PC-9 (cell line): ENCODE data around the gene JAK1. TPM values are rescaled to one million over a fixed set of nuclear protein-coding genes. Genes with fewer than 3 reads are reported as not detected.
A peak's percentile ranks its signal among the peaks of the same experiment; 100 is the strongest.
"Not testable (repeated sequence)": the region's sequence is repeated elsewhere in the genome, so short reads cannot be mapped to it uniquely, and the experiment has no call there.

Source experiments
- BruUV-seq: library from RNA; stranded (reverse); fragments of 400-500 nt; replicated peaks from 2 replicates; lab custom pipeline; 2021; lab: Mats Ljungman, UMichigan
- CTCF ChIA-PET: fragments of 300-600 bp; sonication (Branson Sonifier 250); formaldehyde crosslinking; loops from one replicate; lab custom pipeline; 2022; ENCODE audit warnings: antibody characterized with exemption; lab: Charles Lee
- POLR2A ChIA-PET: fragments of 300-600 bp; sonication (Branson Sonifier 250); formaldehyde crosslinking; loops from one replicate; lab custom pipeline; 2022; ENCODE audit warnings: antibody characterized with exemption; ENCODE audit not compliant: unreplicated experiment; lab: Charles Lee
- DNase-seq, 2 experiments: peaks; one replicate each; pipeline versions ENCODE4 v3.0.0 to v3.0.0-alpha.2; 2015 to 2022; ENCODE audit warnings: mixed read lengths in 1 of 2
- H2AFZ ChIP-seq: fragments of 200-600 bp; sonication (generic); 2 replicates; pipeline ENCODE4 v1.8.1; 2017; ENCODE audit warnings: antibody characterized with exemption
- H3F3A ChIP-seq: fragments of 200-600 bp; sonication (generic); 2 replicates; pipeline ENCODE4 v1.8.1; 2017; ENCODE audit warnings: antibody characterized with exemption, mild to moderate bottlenecking, low read depth; ENCODE audit not compliant: insufficient read depth
- H3K27ac ChIP-seq: fragments of 200-600 bp; sonication (generic); 2 replicates; pipeline ENCODE4 v1.6.1; 2016; ENCODE audit warnings: mixed run types
- H3K27me3 ChIP-seq: fragments of 200-600 bp; sonication (generic); 2 replicates; pipeline ENCODE4 v1.6.1; 2016; ENCODE audit warnings: low read depth, mixed run types; ENCODE audit not compliant: insufficient read depth
- H3K36me3 ChIP-seq: fragments of 200-600 bp; sonication (generic); 2 replicates; pipeline ENCODE4 v1.6.1; 2016; ENCODE audit warnings: low read depth, mixed run types
- H3K4me1 ChIP-seq: fragments of 200-600 bp; sonication (generic); replicated peaks from 2 replicates; pipeline ENCODE4 v1.6.1; 2016; ENCODE audit warnings: mixed run types; ENCODE audit not compliant: insufficient read depth
- H3K4me2 ChIP-seq: fragments of 200-600 bp; sonication (generic); 2 replicates; pipeline ENCODE4 v1.6.1; 2017; ENCODE audit warnings: mixed run types
- H3K4me3 ChIP-seq: fragments of 200-600 bp; sonication (generic); 2 replicates; pipeline ENCODE4 v1.6.1; 2016; ENCODE audit warnings: mixed run types
- H3K79me2 ChIP-seq: fragments of 200-600 bp; sonication (generic); 2 replicates; pipeline ENCODE4 v1.6.1; 2017; ENCODE audit warnings: low read depth, mixed run types
- H3K9me2 ChIP-seq: fragments of 200-600 bp; sonication (generic); 2 replicates; pipeline ENCODE4 v1.8.1; 2017; ENCODE audit warnings: mild to moderate bottlenecking; ENCODE audit not compliant: insufficient read depth
- H3K9me3 ChIP-seq: fragments of 200-600 bp; sonication (generic); 2 replicates; pipeline ENCODE4 v1.8.1; 2016; ENCODE audit warnings: low read depth; ENCODE audit not compliant: insufficient read depth
- H4K20me1 ChIP-seq: fragments of 200-600 bp; sonication (generic); 2 replicates; pipeline ENCODE4 v1.8.1; 2017; ENCODE audit not compliant: insufficient read depth
- EZH2 ChIP-seq: fragments of 200-600 bp; sonication (generic); IDR thresholded peaks from 2 replicates; pipeline ENCODE4 v1.8.0; 2017; ENCODE audit warnings: antibody characterized with exemption, low read depth
- intact Hi-C: fragments of 100-400 bp; cut with micrococcal nuclease; formaldehyde crosslinking; loops from one replicate; pipeline ENCODE4 v1.10.0; 2022; ENCODE audit not compliant: unreplicated experiment
- total RNA-seq: library from RNA; stranded (reverse); gene quantifications from 2 replicates; pipeline ENCODE4 v1.2.3, GENCODE V29; 2021
- TF ChIP-seq, protein P1 (sequence below): fragments of 200-600 bp; sonication (generic); conservative IDR thresholded peaks from 2 replicates; pipeline ENCODE4 v1.6.1; 2017; ENCODE audit warnings: mixed run types, antibody characterized with exemption, mild to moderate bottlenecking, moderate library complexity

JAK1 gene
- total RNA-seq, 1 experiment from 2014 or later = 88.5 TPM

DNA sequence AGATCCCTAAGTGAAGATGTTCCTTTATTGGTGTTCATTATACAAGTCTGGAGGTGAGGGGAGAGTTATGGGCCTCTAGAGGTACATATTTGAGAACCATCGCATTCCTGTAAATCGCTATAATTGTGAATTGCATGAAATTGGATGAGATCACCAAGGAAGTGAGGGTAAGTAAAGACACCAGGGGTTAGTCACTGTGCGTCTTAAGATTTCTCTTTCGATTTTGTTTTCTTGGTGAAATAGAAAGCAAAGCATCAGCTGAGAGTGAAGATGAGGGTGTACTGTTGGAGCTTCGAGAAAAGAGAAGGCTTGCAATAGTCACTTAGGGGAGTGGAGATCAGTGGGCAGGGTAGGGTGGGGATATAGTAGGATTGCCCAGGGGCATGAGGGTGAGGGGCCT, 139.4 kb downstream of the JAK1 start:
- intact Hi-C loops = no loop called here
- no peak overlapping the region for H3K4me3 ChIP-seq
- CTCF ChIA-PET = no interaction called here

DNA sequence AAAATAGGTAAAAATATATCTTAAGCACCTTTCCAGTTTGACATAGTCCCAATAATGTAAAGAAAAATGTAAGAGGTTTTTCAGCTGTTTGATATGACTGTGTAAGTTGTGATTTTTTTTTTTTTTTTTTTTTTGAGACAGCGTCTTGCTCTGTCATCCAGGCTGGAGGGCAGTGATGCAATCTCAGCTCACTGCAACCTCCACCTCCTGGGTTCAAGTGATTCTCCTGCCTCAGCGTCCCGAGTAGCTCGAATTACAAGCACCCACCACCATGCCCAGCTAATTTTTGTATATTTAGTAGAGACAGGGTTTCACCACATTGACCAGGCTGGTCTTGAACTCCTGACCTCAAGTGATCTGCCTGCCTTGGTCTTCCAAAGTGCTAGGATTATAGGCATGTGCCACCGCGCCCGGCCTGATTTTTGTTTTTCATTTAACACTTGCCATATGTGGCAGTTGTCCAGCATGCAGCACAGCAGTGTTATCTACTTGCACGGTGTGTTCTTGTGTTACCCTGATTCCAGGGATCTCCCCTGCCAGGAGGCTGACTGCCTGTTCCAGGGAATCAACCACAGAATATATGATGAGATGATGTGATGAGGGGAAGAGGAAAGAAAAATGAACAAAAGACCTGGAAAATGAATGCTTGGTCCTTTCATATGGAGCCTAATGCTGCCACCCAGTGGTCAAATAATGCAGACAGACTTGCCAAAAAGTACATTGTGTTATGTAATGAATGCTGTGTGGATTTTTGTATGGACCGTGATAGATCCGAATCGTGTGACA, 142.5 kb downstream of the JAK1 start:
- BruUV-seq = no TSS peak
- Histone ChIP-seq H3K9me3 (no peaks in the 10 kb centered on the region), H3K4me2 (no peak overlapping the region)

More for the DNA sequence above, 139.4 kb downstream of the JAK1 start:
- H3K9me3 ChIP-seq = no peaks in the 10 kb centered on the region
- TF ChIP-seq, protein P1, sequence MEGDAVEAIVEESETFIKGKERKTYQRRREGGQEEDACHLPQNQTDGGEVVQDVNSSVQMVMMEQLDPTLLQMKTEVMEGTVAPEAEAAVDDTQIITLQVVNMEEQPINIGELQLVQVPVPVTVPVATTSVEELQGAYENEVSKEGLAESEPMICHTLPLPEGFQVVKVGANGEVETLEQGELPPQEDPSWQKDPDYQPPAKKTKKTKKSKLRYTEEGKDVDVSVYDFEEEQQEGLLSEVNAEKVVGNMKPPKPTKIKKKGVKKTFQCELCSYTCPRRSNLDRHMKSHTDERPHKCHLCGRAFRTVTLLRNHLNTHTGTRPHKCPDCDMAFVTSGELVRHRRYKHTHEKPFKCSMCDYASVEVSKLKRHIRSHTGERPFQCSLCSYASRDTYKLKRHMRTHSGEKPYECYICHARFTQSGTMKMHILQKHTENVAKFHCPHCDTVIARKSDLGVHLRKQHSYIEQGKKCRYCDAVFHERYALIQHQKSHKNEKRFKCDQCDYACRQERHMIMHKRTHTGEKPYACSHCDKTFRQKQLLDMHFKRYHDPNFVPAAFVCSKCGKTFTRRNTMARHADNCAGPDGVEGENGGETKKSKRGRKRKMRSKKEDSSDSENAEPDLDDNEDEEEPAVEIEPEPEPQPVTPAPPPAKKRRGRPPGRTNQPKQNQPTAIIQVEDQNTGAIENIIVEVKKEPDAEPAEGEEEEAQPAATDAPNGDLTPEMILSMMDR = no peak
- no peak for TF ChIP-seq EZH2
- no TSS peak for BruUV-seq
- no peak for DNase-seq
- H3K4me2 ChIP-seq = no peak overlapping the region
- H3K9me2 ChIP-seq = no peaks in the 10 kb centered on the region
- no peak overlapping the region for H2AFZ ChIP-seq
- H4K20me1 ChIP-seq = no peaks in the 10 kb centered on the region
- no peaks in the 10 kb centered on the region for H3K79me2 ChIP-seq
- H3K27me3 ChIP-seq = no peaks in the 10 kb centered on the region
- POLR2A ChIA-PET = no interaction called here
- no peaks in the 10 kb centered on the region for H3K4me1 ChIP-seq
- H3K27ac ChIP-seq = no peak overlapping the region
- peaks cover 3% of the 10 kb centered on the region; the same call in 1 of the 2 replicates for H3F3A ChIP-seq
- H3K36me3 ChIP-seq = no peaks in the 10 kb centered on the region

DNA sequence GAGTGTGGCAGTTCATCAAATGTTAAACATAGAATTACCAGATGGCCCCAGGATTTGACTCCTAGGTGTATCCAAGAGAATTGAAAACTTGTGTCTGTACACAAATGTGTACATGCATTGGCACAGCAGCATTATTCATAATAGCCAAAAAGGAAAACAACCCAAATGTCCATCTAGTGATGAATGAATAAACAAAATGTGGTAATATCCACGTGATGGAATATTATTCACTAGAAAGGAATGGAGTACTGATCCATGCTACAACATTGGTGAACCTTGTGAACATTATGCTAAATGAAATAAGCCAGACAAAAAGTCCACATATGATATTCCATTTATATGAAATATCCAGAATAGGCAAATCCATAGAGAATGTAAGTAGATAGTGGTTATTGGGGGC, 143.7 kb downstream of the JAK1 start:
- no peaks in the 10 kb centered on the region for H3K4me1 ChIP-seq
- intact Hi-C loops = loop anchor here (5.0 kb wide), 4 partner anchors 75 to 1205 kb away; partner anchors contain the start of gene RAVER2
- no peaks in the 10 kb centered on the region for H3K27me3 ChIP-seq
- H3F3A ChIP-seq = no peaks in the 10 kb centered on the region; the same call in 1 of the 2 replicates
- H3K9me2 ChIP-seq = no peaks in the 10 kb centered on the region
- H3K27ac ChIP-seq = no peak overlapping the region
- no peaks in the 10 kb centered on the region for H4K20me1 ChIP-seq
- no TSS peak for BruUV-seq
- no peaks in the 10 kb centered on the region for H3K79me2 ChIP-seq
- no peak overlapping the region for H3K4me2 ChIP-seq
- H2AFZ ChIP-seq = no peak overlapping the region
- no peak overlapping the region for H3K4me3 ChIP-seq
- no peak for TF ChIP-seq EZH2
- DNase-seq = no peak
- no peaks in the 10 kb centered on the region for H3K36me3 ChIP-seq
- ChIA-PET CTCF (no interaction called here), POLR2A (no interaction called here)
- no peaks in the 10 kb centered on the region for H3K9me3 ChIP-seq

More for the DNA sequence above, 142.5 kb downstream of the JAK1 start:
- H3K4me3 ChIP-seq = no peak overlapping the region
- TF ChIP-seq, protein P1 = peak; percentile 91
- TF ChIP-seq EZH2 = no peak
- H3K79me2 ChIP-seq = no peaks in the 10 kb centered on the region
- no peak overlapping the region for H2AFZ ChIP-seq
- POLR2A ChIA-PET = no interaction called here
- no peak overlapping the region for H3K27ac ChIP-seq
- H3K36me3 ChIP-seq = no peaks in the 10 kb centered on the region
- DNase-seq = peak; percentile 47 to 60
- CTCF ChIA-PET = interaction anchor here (0.6 to 1.0 kb wide), 6 partner anchors 8 to 563 kb away, joined by 3 to 10 read pairs (median 4); no protein-coding TSS in a partner anchor
- no peaks in the 10 kb centered on the region for H3K4me1 ChIP-seq
- no peaks in the 10 kb centered on the region for H3K9me2 ChIP-seq
- H4K20me1 ChIP-seq = no peaks in the 10 kb centered on the region
- H3K27me3 ChIP-seq = no peaks in the 10 kb centered on the region
- peaks cover 2% of the 10 kb centered on the region; the same call in 1 of the 2 replicates for H3F3A ChIP-seq
- intact Hi-C loops = loop anchor here (1.0 to 5.0 kb wide), 6 partner anchors 77 to 1207 kb away; partner anchors contain the start of genes CACHD1 and RAVER2

DNA sequence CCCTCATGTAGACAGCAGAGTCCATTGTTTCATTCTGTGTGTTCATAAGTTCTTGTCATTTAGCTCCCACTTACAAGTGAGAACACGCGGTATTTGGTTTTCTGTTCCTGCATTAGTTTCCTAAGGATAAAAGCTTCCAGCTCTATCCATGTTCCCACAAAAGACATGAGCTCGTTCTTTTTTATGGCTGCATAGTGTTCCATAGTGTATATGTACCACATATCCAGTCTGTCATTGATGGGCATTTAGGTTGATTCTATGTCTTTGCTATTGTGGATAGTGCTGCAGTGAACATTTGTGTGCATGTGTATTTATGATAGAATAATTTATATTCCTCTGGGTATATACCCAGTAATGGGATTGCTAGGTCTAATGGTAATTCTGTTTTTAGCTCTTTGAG, 145.8 kb downstream of the JAK1 start:
- H3K4me3 ChIP-seq, H4K20me1 ChIP-seq, H3K27me3 ChIP-seq, BruUV-seq, H3K4me2 ChIP-seq, H2AFZ ChIP-seq, H3K79me2 ChIP-seq, H3K9me2 ChIP-seq, H3F3A ChIP-seq, H3K36me3 ChIP-seq, H3K4me1 ChIP-seq, H3K9me3 ChIP-seq, POLR2A ChIA-PET, CTCF ChIA-PET, H3K27ac ChIP-seq, DNase-seq: not testable (repeated sequence)
- intact Hi-C loops = loop anchor here (5.0 kb wide), 4 partner anchors 73 to 1203 kb away; partner anchors contain the start of gene RAVER2

DNA sequence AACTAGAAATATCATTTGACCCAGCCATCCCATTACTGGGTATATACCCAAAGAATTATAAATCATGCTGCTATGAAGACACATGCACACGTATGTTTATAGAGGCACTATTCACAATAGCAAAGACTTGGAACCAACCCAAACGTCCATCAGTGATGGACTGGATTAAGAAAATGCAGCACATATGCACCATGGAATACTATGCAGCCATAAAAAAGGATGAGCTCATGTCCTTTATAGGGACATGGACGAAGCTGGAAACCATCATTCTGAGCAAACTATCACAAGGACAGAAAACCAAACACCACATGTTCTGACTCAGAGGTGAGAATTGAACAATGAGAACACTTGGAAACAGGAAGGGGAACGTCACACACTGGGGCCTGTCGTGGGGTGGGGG, 149.0 kb downstream of the JAK1 start:
- DNase-seq, BruUV-seq, intact Hi-C loops, H3K27ac ChIP-seq, CTCF ChIA-PET, H3K79me2 ChIP-seq, H3K27me3 ChIP-seq, H2AFZ ChIP-seq, H4K20me1 ChIP-seq, H3K4me3 ChIP-seq, H3K9me2 ChIP-seq, H3F3A ChIP-seq, H3K36me3 ChIP-seq, H3K4me1 ChIP-seq, H3K4me2 ChIP-seq, H3K9me3 ChIP-seq, POLR2A ChIA-PET: not testable (repeated sequence)
